Kasumi-1 (cell line): ENCODE results near the gene PDPN.

ENCODE experiments used
- DNase-seq, 2 experiments: peaks; one replicate each; lab custom pipeline; 2025; lab: John Stamatoyannopoulos, UW

Gene PDPN

GRCh38 chr1:13577846-13578245 lies 5.8 kb upstream of the PDPN start:
- DNase-seq: no peak

- DNase-seq: no peak
Measured at GRCh38 chr1:13581446-13581845, 2.2 kb upstream of the PDPN start.

- no peak for DNase-seq
Measured at GRCh38 chr1:13582713-13583443, 754 bp upstream of the PDPN start.

- no peak for DNase-seq
Measured at GRCh38 chr1:13583966-13584791, 547 bp downstream of the PDPN start.

- no peak for DNase-seq
Measured at GRCh38 chr1:13584876-13585611, 1.4 kb downstream of the PDPN start.

GRCh38 chr1:13585612-13585991 lies 2.0 kb downstream of the PDPN start:
- no peak for DNase-seq

GRCh38 chr1:13586001-13586400 lies 2.4 kb downstream of the PDPN start:
- no peak for DNase-seq

GRCh38 chr1:13587256-13588030 lies 3.8 kb downstream of the PDPN start:
- DNase-seq: no peak

- DNase-seq: no peak
Measured at GRCh38 chr1:13588946-13589796, 5.5 kb downstream of the PDPN start.

GRCh38 chr1:13590486-13590885 lies 6.9 kb downstream of the PDPN start:
- DNase-seq: no peak

- DNase-seq: no peak
Measured at GRCh38 chr1:13593511-13594131, 10.0 kb downstream of the PDPN start.

- DNase-seq: no peak
Measured at GRCh38 chr1:13595411-13595810, 11.8 kb downstream of the PDPN start.

GRCh38 chr1:13597166-13597565 lies 13.5 kb downstream of the PDPN start:
- DNase-seq: no peak

GRCh38 chr1:13600762-13601453 lies 17.3 kb downstream of the PDPN start:
- DNase-seq: no peak

- DNase-seq: no peak
Measured at GRCh38 chr1:13604176-13604575, 20.5 kb downstream of the PDPN start.

GRCh38 chr1:13604721-13605120 lies 21.1 kb downstream of the PDPN start:
- DNase-seq: no peak

- no peak for DNase-seq
Measured at GRCh38 chr1:13605159-13605558, 21.5 kb downstream of the PDPN start.

- no peak for DNase-seq
Measured at GRCh38 chr1:13607002-13607401, 23.4 kb downstream of the PDPN start.

- DNase-seq: no peak
Measured at GRCh38 chr1:13616234-13616633, 32.6 kb downstream of the PDPN start.

GRCh38 chr1:13617108-13617507 lies 33.5 kb downstream of the PDPN start:
- no peak for DNase-seq
